ENCODE measurements around the gene PRR30.

Gene PRR30

GRCh38 chr2:27154488-27154887, 15.3 kb upstream of the PRR30 start:
- DNase-seq (ENCODE audit: low read depth), result no peak

- no peak for DNase-seq (ENCODE audit: low read depth)
These were observed 13.7 kb upstream of the PRR30 start for GRCh38 chr2:27152796-27153464.

GRCh38 chr2:27152102-27152795, 13.0 kb upstream of the PRR30 start:
- no peak for DNase-seq (ENCODE audit: low read depth)

GRCh38 chr2:27150639-27151230, 11.5 kb upstream of the PRR30 start:
- no peak for DNase-seq (ENCODE audit: low read depth)

GRCh38 chr2:27149570-27150405, 10.6 kb upstream of the PRR30 start:
- no peak for DNase-seq (ENCODE audit: low read depth)

- DNase-seq (ENCODE audit: low read depth), result no peak
These were observed 9.7 kb upstream of the PRR30 start, which contains the start of gene TCF23 for GRCh38 chr2:27148801-27149439. Gene TCF23, plus strand, starts transcription at chr2:27149004. Its CDS starts 130 bp downstream, at chr2:27149134.

- DNase-seq (ENCODE audit: low read depth), result no peak
These were observed 8.7 kb upstream of the PRR30 start for GRCh38 chr2:27147935-27148334.

- no peak for DNase-seq (ENCODE audit: low read depth)
These were observed 6.5 kb upstream of the PRR30 start for GRCh38 chr2:27145682-27146081.

GRCh38 chr2:27143285-27143684, 4.1 kb upstream of the PRR30 start:
- DNase-seq (ENCODE audit: low read depth), result no peak

GRCh38 chr2:27138111-27138510, 1.1 kb downstream of the PRR30 start:
- DNase-seq (ENCODE audit: low read depth), result no peak

- no peak for DNase-seq (ENCODE audit: low read depth)
These were observed 1.8 kb downstream of the PRR30 start for GRCh38 chr2:27137322-27137935.

GRCh38 chr2:27136751-27137150, 2.5 kb downstream of the PRR30 start:
- DNase-seq (ENCODE audit: low read depth), result no peak

- DNase-seq (ENCODE audit: low read depth), result no peak
These were observed 3.7 kb downstream of the PRR30 start for GRCh38 chr2:27135478-27135955.

GRCh38 chr2:27134781-27135477, 4.3 kb downstream of the PRR30 start:
- DNase-seq (ENCODE audit: low read depth), result no peak

- DNase-seq (ENCODE audit: low read depth), result peak; percentile 93
These were observed 5.1 kb downstream of the PRR30 start, which contains the start of gene PREB for GRCh38 chr2:27133905-27134780. Gene PREB, minus strand, starts transcription at chr2:27134636. Its CDS starts 215 bp downstream, at chr2:27134421.

- DNase-seq (ENCODE audit: low read depth), result no peak
These were observed 5.9 kb downstream of the PRR30 start for GRCh38 chr2:27133195-27133875.

- no peak for DNase-seq (ENCODE audit: low read depth)
These were observed 7.8 kb downstream of the PRR30 start for GRCh38 chr2:27131429-27131828.

GRCh38 chr2:27130396-27130795, 8.8 kb downstream of the PRR30 start:
- no peak for DNase-seq (ENCODE audit: low read depth)

Data from fibroblast of gingiva (primary cell).